H1 (cell line): ENCODE measurements around the gene GABRP.

Experiments
- CHD2 ChIP-seq: IDR thresholded peaks from 2 replicates; pipeline ENCODE4 v1.6.1; 2012; ENCODE audit warnings: low read length, improper control_type of control experiment
- EZH2 ChIP-seq: fragments of 200-600 bp; sonication (generic); IDR thresholded peaks from 2 replicates; pipeline ENCODE4 v1.7.1; 2012; ENCODE audit warnings: low read depth, mild to moderate bottlenecking, moderate library complexity, low read length, inconsistent platforms; ENCODE audit not compliant: severe bottlenecking
- JUN ChIP-seq: IDR thresholded peaks from 2 replicates; pipeline ENCODE4 v1.6.1; 2011; ENCODE audit warnings: low read depth, mild to moderate bottlenecking, improper control_type of control experiment, low read length
- MAFK ChIP-seq: IDR thresholded peaks from 2 replicates; pipeline ENCODE4 v1.6.1; 2012; ENCODE audit warnings: low read depth, mild to moderate bottlenecking, improper control_type of control experiment, low read length
- POLR2A ChIP-seq, 2 experiments: IDR thresholded peaks; 1 replicate in 1 of 2; 2 replicates in 1 of 2; pipeline ENCODE4 v1.6.1; 2011; ENCODE audit warnings: low read depth in 2 of 2, low read length in 2 of 2, mild to moderate bottlenecking in 2 of 2; ENCODE audit errors: control extremely low read depth in 1 of 2
- POLR2AphosphoS5 ChIP-seq: IDR thresholded peaks from 2 replicates; pipeline ENCODE4 v1.6.1; 2011; ENCODE audit warnings: low read depth, low read length
- RBBP5 ChIP-seq: IDR thresholded peaks from 2 replicates; pipeline ENCODE4 v1.7.1; 2012; ENCODE audit warnings: low read depth, mild to moderate bottlenecking, inconsistent platforms, low read length, moderate library complexity, borderline replicate concordance
- SIX5 ChIP-seq: IDR thresholded peaks from 2 replicates; pipeline ENCODE4 v1.6.1; 2011; ENCODE audit warnings: mild to moderate bottlenecking, low read depth, low read length
- SP4 ChIP-seq: IDR thresholded peaks from 2 replicates; pipeline ENCODE4 v1.6.1; 2012; ENCODE audit warnings: low read length, inconsistent platforms
- TAF1 ChIP-seq: IDR thresholded peaks from 2 replicates; pipeline ENCODE4 v1.6.1; 2011; ENCODE audit warnings: mild to moderate bottlenecking, low read depth, low read length
- USF2 ChIP-seq: IDR thresholded peaks from 2 replicates; pipeline ENCODE4 v1.6.1; 2011; ENCODE audit warnings: low read length, improper control_type of control experiment
- ZNF274 ChIP-seq: IDR thresholded peaks from 2 replicates; pipeline ENCODE4 v1.7.0; 2012; ENCODE audit warnings: low read length, borderline replicate concordance; ENCODE audit errors: extremely low read depth
- TF ChIP-seq, protein P1 (sequence below): IDR thresholded peaks from 2 replicates; pipeline ENCODE4 v1.6.1; 2012; ENCODE audit warnings: inconsistent platforms
- TF ChIP-seq, protein P2 (sequence below), 3 experiments: IDR thresholded peaks; 1 replicate in 2 of 3; 2 replicates in 1 of 3; pipeline versions ENCODE4 v1.5.1 to v1.6.1; 2011; ENCODE audit warnings: low read length in 3 of 3, mild to moderate bottlenecking in 3 of 3, inconsistent platforms in 2 of 3, low read depth in 1 of 3, moderate library complexity in 1 of 3; ENCODE audit not compliant: insufficient read depth in 1 of 3; ENCODE audit errors: control extremely low read depth in 1 of 3

DNA sequence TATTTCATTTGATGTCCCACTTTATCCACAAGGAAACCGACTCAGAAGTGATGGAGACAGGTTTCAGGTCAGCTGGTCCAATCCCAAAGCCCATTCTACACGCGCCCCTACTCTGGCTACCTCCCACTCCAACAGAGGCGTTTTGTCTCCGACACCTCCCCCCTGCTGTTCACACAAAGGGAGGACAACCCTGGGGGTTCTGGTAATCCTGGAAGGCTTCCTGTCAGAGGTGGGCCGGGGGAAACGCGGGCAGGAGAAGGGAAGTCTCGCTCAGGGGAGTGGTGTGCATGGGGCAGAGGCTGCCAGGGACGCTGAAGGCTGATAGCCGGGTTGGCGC is 39.7 kb upstream of the GABRP start:
- TF ChIP-seq, protein P1, sequence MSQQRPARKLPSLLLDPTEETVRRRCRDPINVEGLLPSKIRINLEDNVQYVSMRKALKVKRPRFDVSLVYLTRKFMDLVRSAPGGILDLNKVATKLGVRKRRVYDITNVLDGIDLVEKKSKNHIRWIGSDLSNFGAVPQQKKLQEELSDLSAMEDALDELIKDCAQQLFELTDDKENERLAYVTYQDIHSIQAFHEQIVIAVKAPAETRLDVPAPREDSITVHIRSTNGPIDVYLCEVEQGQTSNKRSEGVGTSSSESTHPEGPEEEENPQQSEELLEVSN: no peak
- TF ChIP-seq SP4 (no peak), POLR2AphosphoS5 (no peak), JUN (no peak), ZNF274 (no peak), SIX5 (no peak), EZH2 (no peak), USF2 (no peak), TAF1 (no peak), POLR2A (IDR thresholded peaks at IDR 0.05; ENCODE audit: control extremely low read depth in 1 of 2, low read depth in 2 of 2, low read length in 2 of 2) (no peak), RBBP5 (no peak), MAFK (no peak), CHD2 (no peak)
- TF ChIP-seq, protein P2, sequence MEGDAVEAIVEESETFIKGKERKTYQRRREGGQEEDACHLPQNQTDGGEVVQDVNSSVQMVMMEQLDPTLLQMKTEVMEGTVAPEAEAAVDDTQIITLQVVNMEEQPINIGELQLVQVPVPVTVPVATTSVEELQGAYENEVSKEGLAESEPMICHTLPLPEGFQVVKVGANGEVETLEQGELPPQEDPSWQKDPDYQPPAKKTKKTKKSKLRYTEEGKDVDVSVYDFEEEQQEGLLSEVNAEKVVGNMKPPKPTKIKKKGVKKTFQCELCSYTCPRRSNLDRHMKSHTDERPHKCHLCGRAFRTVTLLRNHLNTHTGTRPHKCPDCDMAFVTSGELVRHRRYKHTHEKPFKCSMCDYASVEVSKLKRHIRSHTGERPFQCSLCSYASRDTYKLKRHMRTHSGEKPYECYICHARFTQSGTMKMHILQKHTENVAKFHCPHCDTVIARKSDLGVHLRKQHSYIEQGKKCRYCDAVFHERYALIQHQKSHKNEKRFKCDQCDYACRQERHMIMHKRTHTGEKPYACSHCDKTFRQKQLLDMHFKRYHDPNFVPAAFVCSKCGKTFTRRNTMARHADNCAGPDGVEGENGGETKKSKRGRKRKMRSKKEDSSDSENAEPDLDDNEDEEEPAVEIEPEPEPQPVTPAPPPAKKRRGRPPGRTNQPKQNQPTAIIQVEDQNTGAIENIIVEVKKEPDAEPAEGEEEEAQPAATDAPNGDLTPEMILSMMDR (IDR thresholded peaks at IDR 0.05; ENCODE audit: control extremely low read depth in 1 of 3, insufficient read depth in 1 of 3, low read depth in 1 of 3, low read length in 3 of 3): no peak
